Suppressor macrophage (primary cell): Measurements from ENCODE around the gene SLC35E4.
"Not testable (repeated sequence)": the region's sequence is repeated elsewhere in the genome, so short reads cannot be mapped to it uniquely, and the experiment has no call there.

Experiments
- DNase-seq, 4 experiments: peaks; one replicate each; pipeline ENCODE4 v3.0.0-alpha.2; 2020 to 2022

SLC35E4 gene

DNA sequence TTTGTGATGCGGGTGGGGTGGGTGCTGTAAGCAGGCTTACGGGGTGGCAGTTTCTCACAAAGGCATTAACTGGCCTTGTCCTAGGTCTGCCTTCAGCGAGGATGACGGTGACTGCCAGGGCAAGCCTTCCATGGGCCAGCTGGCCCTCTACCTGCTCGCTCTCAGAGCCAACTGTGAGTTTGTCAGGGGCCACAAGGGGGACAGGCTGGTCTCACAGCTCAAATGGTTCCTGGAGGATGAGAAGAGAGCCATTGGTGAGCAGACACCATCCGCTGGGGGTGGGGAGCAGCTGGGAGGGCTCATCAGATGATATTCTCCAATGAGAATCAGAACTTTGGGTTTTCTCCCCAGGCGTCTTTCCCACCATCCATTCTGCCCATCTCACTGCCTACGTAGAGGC lies 22.8 kb upstream of the SLC35E4 start:
- no peak for DNase-seq

DNA sequence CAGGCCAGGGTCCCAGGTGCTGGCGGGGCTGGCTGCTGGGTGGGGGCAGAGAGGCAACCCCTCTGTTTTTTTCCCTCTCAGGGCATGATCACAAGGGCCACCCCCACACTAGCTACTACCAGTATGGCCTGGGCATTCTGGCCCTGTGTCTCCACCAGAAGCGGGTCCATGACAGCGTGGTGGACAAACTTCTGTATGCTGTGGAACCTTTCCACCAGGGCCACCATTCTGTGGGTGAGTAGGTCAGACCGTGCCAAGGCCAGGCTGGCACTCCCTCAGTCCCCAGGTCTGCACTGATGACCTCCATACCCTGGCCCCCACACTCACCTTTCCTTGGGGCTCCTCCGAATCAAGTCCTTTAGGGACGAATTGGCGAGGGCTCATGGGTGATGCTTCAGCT lies 21.3 kb upstream of the SLC35E4 start:
- no peak for DNase-seq

DNA sequence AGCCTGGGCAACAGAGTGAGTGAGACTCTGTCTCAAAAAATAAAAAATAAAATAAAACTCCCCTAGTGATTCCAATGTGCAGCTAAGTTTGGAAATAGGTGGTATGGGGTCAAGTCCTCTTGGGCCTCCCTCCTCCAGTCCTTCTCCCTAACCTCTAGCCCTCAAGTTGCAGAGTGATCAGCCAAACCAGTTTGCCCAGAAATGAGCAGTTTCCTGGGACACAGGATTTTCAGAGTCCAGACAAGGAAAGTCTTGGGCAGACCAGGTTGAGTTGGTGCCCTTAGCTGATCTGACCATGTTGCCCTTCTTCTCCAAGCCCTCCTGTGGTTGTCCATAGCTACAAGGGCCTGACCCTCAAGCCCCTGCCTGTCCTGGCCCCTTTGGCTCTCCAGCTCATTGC lies 20.7 kb upstream of the SLC35E4 start:
- no peak for DNase-seq

- peak; percentile 58 to 84 (median 70) for DNase-seq
Measured at GRCh38 chr22:30615543-30615954, 20.0 kb upstream of the SLC35E4 start.

GRCh38 chr22:30617819-30618218 lies 17.8 kb upstream of the SLC35E4 start:
- DNase-seq, result no peak

- DNase-seq, result not testable (repeated sequence)
Measured at GRCh38 chr22:30619909-30620308, 15.7 kb upstream of the SLC35E4 start.

DNA sequence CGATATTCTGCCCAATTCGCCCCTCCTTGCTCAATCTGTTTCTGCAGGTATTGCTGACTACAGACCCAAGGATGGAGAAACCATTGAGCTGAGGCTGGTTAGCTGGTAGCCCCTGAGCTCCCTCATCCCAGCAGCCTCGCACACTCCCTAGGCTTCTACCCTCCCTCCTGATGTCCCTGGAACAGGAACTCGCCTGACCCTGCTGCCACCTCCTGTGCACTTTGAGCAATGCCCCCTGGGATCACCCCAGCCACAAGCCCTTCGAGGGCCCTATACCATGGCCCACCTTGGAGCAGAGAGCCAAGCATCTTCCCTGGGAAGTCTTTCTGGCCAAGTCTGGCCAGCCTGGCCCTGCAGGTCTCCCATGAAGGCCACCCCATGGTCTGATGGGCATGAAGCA lies 9.2 kb upstream of the SLC35E4 start:
- no peak for DNase-seq

DNA sequence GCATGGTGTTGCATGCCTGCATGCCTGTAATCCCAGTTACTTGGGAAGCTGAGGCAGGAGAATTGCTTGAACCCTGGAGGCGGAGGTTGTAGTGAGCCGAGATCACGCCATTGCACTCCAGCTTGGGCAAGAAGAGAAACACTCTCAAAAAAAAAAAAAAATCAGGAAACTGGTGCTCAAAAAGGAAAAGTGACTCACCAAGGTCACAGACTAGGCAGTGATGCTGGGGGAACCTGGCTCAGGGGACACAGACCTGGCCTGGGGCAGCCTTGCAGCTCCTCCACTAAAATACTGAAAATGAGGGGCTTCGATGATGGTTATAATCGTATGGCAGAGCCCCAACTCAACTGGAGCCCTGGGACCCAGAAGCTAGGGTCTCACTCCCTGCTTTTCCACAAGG lies 8.1 kb upstream of the SLC35E4 start:
- peak in 3 of 4 experiments; percentile 50 to 53 (median 53) for DNase-seq

GRCh38 chr22:30628491-30628890 lies 7.1 kb upstream of the SLC35E4 start:
- no peak for DNase-seq

DNA sequence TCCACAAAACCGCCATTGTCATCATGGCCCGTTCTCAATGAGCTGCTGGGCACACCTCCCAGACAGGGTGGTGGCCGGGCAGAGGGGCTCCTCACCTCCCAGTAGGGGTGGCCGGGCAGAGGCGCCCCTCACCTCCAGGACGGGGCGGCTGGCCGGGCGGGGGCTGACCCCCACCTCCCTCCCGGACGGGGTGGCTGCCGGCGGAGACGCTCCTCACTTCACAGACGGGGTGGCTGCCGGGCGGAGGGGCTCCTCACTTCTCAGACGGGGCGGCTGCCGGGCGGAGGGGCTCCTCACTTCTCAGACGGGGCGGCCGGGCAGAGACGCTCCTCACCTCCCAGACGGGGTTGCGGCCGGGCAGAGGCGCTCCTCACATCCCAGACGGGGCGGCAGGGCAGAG lies 4.1 kb upstream of the SLC35E4 start:
- DNase-seq, result not testable (repeated sequence)

- peak; percentile 88 to 94 (median 92) for DNase-seq
Measured at GRCh38 chr22:30634471-30635233, 929 bp upstream of the SLC35E4 start.

GRCh38 chr22:30636226-30637077 lies 871 bp downstream of the SLC35E4 start:
- DNase-seq, result peak in 1 of 4 experiments; percentile 33

DNA sequence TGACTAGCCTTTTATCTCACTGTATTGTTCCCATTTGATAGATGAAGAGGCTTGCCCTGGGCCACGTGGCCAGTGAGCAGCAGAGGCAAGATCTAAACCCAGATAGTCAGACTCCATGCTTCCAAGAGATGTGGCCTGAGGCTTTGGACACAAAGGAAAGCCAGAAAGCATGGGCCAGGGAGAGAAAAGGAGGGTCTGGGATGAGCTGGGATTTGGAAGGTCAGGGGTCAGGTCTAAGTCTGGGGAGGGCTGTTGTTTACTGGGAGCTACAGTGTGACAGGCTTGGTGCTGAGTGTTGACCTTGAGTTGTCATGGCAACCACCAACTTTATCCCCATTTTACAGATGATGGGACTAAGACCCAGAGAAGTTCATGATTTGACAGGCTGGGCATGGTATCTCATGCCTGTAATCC lies 2.1 kb downstream of the SLC35E4 start:
- DNase-seq, result no peak

- no peak for DNase-seq
Measured at GRCh38 chr22:30640361-30640760, 4.8 kb downstream of the SLC35E4 start.

DNA sequence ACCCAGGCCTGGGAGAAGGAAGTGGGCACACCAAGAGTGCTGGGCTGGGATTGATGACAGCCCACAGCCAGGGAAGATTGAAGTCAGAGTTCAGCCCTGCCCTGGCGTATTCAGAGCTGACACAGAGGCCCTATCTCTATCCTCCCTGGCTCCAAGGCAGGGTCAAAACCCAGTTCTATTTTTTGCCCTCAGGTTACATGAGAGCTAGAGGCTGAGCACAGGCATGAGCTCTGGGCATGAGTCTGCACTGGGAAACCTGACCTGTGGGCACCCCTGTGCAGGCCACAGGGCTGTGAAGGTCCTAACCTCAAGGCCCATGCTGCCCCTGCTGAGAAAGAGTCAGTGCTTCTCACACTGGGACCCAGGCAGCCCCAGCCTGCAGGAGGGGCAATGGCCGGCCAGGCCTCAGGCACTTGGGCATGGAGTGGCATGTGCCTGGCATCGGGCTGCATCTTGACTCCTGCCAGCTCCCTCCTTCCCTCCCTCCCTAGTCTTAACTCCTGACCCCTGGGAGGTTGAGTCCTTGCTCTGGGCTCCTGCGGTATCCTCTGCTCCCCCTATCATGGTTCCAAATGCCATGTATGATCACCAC lies 5.4 kb downstream of the SLC35E4 start:
- DNase-seq, result peak in 3 of 4 experiments; percentile 26 to 37 (median 34)

DNA sequence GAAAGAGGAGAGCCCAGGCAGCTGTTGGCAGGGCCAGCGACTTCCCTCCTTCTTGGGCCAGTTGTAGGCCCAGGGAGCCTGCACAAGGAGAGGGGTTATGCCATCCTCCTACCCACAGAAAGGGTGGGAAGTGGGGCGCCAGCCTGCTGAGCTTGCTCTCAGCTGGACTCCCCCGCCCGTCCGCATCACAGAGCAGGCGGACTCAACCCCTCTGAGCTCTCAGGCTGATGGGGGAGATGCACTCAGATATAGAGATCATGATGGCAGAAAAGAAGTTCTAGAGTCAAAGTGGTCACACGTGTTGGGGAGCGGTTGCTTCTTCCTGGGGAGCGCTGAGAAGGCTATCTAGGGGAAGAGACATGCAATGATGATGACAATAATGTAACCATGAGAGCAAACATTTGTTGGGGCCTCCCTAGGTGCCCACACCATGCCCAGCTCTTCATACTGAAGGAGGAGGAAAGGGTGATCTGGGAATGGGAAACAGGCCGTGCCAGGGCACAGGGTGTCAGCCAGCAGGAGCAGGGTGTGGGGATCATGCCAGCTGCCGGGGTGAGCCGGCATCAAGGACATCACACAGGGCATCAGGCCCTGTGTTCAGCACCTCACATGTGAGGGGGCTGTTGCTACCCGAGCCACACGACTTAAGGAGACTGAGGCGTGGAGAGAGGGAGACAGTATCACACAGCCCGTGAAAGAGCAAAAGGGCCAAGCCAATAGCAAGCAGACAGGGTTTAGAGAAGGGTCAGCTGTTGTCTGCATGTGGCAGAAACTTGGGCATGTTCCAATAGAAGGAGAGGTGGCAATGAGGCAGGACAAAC lies 7.7 kb downstream of the SLC35E4 start:
- DNase-seq, result peak in 2 of 4 experiments; percentile 23 to 44

DNA sequence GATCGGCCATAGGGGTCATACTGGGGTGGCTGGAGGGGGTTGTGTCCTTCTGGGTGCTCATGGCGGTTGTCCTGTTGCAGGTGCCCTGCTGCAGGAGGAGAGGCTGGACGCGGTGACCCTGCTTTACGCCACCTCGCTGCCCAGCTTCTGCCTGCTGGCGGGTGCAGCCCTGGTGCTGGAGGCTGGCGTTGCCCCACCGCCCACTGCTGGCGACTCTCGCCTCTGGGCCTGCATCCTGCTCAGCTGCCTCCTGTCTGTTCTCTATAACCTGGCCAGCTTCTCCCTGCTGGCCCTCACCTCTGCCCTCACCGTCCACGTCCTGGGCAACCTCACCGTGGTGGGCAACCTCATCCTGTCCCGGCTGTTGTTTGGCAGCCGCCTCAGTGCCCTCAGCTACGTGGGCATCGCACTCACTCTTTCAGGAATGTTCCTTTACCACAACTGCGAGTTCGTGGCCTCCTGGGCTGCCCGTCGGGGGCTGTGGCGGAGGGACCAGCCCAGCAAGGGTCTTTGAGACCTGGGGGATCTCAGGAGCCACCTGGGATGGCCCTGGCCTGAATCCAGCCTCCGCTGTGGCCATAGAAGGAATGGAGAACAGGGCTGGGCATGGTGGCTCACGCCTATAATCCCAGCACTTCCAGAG lies 11.1 kb downstream of the SLC35E4 start:
- DNase-seq, result no peak

DNA sequence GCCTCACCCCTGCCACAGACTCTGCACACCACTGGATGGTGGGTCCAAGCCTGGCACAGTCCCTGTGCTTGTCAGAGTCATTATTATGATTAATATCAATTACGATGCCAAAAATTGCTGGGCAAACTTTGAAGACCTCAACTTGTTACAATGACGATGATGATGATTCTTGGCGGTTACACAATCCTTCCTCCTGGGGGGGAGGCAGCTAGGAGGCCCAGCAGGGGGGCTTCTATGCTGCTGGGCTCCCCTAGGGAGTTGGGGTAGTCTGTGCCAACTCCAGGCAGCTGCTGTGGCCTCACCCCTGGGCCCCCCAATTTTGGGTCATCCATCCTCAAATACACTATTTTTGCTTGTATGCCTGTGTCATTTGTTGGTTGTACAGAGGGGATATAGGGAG lies 12.0 kb downstream of the SLC35E4 start:
- DNase-seq, result no peak

- DNase-seq, result no peak
Measured at GRCh38 chr22:30648825-30649224, 13.2 kb downstream of the SLC35E4 start.

- peak; percentile 85 to 94 (median 91) for DNase-seq
Measured at GRCh38 chr22:30649430-30650007, 13.9 kb downstream of the SLC35E4 start.

GRCh38 chr22:30650508-30651116 lies 15.0 kb downstream of the SLC35E4 start:
- no peak for DNase-seq
